Activated T-cell treated with anti-CD3 and anti-CD28 coated beads, Interleukin-2, amount 50 U/mL, for 1 hour (primary cell): Measurements from ENCODE around the gene PPP2R5E.

Experiments
- DNase-seq: peaks from one replicate; pipeline ENCODE4 v3.0.0-alpha.2; 2020

PPP2R5E gene

GRCh38 chr14:63362389-63362819 lies 180.8 kb downstream of the PPP2R5E start:
- DNase-seq = no peak

- DNase-seq = no peak
Observed at GRCh38 chr14:63361790-63362189, 181.4 kb downstream of the PPP2R5E start.

- DNase-seq = no peak
Observed at GRCh38 chr14:63357841-63358240, 185.3 kb downstream of the PPP2R5E start.

GRCh38 chr14:63345826-63346225 lies 197.4 kb downstream of the PPP2R5E start:
- no peak for DNase-seq

GRCh38 chr14:63344336-63344735 lies 198.8 kb downstream of the PPP2R5E start:
- DNase-seq = no peak

GRCh38 chr14:63343878-63344277 lies 199.3 kb downstream of the PPP2R5E start:
- DNase-seq = no peak

- DNase-seq = no peak
Observed at GRCh38 chr14:63342371-63342770, 200.8 kb downstream of the PPP2R5E start.

GRCh38 chr14:63328787-63329737 lies 214.1 kb downstream of the PPP2R5E start:
- DNase-seq = no peak

GRCh38 chr14:63326840-63327239 lies 216.3 kb downstream of the PPP2R5E start:
- no peak for DNase-seq

GRCh38 chr14:63322897-63323573 lies 220.1 kb downstream of the PPP2R5E start:
- DNase-seq = no peak

- DNase-seq = no peak
Observed at GRCh38 chr14:63322472-63322871, 220.7 kb downstream of the PPP2R5E start.
